ENCODE measurements around the gene SEMA3F. TPM values are rescaled to one million over a fixed set of nuclear protein-coding genes. Genes with fewer than 3 reads are reported as not detected.

The SEMA3F gene
- 18.6 and 31.0 TPM in 2 replicates for total RNA-seq

GRCh38 chr3:50154840-50155490 lies at the start of gene SEMA3F:
Gene SEMA3F, plus strand, starts transcription at chr3:50155324. Its CDS starts 4,299 bp downstream, at chr3:50159623.

GRCh38 chr3:50190936-50191660 lies 36.0 kb downstream of the SEMA3F start, which contains the start of gene GNAT1:
Gene GNAT1, plus strand, starts transcription at chr3:50191610. Its CDS starts 116 bp downstream, at chr3:50191726.

GRCh38 chr3:50204804-50205412 lies 49.8 kb downstream of the SEMA3F start, which contains the start of gene SLC38A3:
Gene SLC38A3, plus strand, starts transcription at chr3:50205271. Its CDS starts 8,929 bp downstream, at chr3:50214200.

GRCh38 chr3:50235716-50236483 lies 80.8 kb downstream of the SEMA3F start, which contains the start of gene GNAI2:
Gene GNAI2, plus strand, starts transcription at chr3:50236204. Its CDS starts 132 bp downstream, at chr3:50236336.

Other genes starting within 250 kb of the SEMA3F start
- 12.7 and 14.6 TPM in 2 replicates for gene MON1A, start 225.5 kb upstream of the SEMA3F start, total RNA-seq
- gene RBM6, start 215.2 kb upstream of the SEMA3F start, total RNA-seq = 40.1 and 40.9 TPM in 2 replicates
- gene RBM5, start 66.4 kb upstream of the SEMA3F start, total RNA-seq = 120 and 131 TPM in 2 replicates
- gene GNAT1, start 36.3 kb downstream of the SEMA3F start, total RNA-seq = not detected in 2 replicates
- gene SLC38A3, start 49.9 kb downstream of the SEMA3F start, total RNA-seq = not detected in 2 replicates
- gene GNAI2, start 80.9 kb downstream of the SEMA3F start, total RNA-seq = 286 and 323 TPM in 2 replicates
- 17.2 and 25.6 TPM in 2 replicates for gene SEMA3B, start 113.8 kb downstream of the SEMA3F start, total RNA-seq
- gene LSMEM2, start 123.8 kb downstream of the SEMA3F start, total RNA-seq = not detected in 2 replicates
- gene IFRD2, start 137.1 kb downstream of the SEMA3F start, total RNA-seq = 53.4 and 85.1 TPM in 2 replicates
- gene HYAL3, start 144.1 kb downstream of the SEMA3F start, total RNA-seq = 10.6 and 10.8 TPM in 2 replicates
- gene NAA80, start 144.1 kb downstream of the SEMA3F start, total RNA-seq = 3.5 and 5.4 TPM in 2 replicates
- gene HYAL1, start 148.2 kb downstream of the SEMA3F start, total RNA-seq = 0.89 and 2.5 TPM in 2 replicates
- gene HYAL2, start 167.4 kb downstream of the SEMA3F start, total RNA-seq = 64.6 and 107 TPM in 2 replicates
- 14.5 and 18.3 TPM in 2 replicates for gene TUSC2, start 172.9 kb downstream of the SEMA3F start, total RNA-seq
- gene RASSF1, start 185.5 kb downstream of the SEMA3F start, total RNA-seq = 34.3 and 37.3 TPM in 2 replicates
- gene ZMYND10, start 190.4 kb downstream of the SEMA3F start, total RNA-seq = 0.91 and 1.1 TPM in 2 replicates
- gene NPRL2, start 195.5 kb downstream of the SEMA3F start, total RNA-seq = 18.4 and 20.1 TPM in 2 replicates
- gene CYB561D2, start 195.5 kb downstream of the SEMA3F start, total RNA-seq = 31.0 and 32.3 TPM in 2 replicates
- 53.0 and 54.7 TPM in 2 replicates for gene TMEM115, start 204.2 kb downstream of the SEMA3F start, total RNA-seq

All from smooth muscle cell of the pulmonary artery (primary cell).